OCI-LY7 (cell line): ENCODE measurements around the gene EXOC4. TPM values are rescaled to one million over a fixed set of nuclear protein-coding genes. Genes with fewer than 3 reads are reported as not detected.

Experiments
- BruUV-seq: library from RNA; stranded (reverse); fragments of 400-500 nt; replicated peaks from 2 replicates; lab custom pipeline; 2021; lab: Mats Ljungman, UMichigan
- CTCF ChIA-PET: fragments of 300-600 bp; sonication (Branson Sonifier 250); formaldehyde crosslinking; loops from one replicate; lab custom pipeline; 2022; ENCODE audit warnings: antibody characterized with exemption; ENCODE audit not compliant: unreplicated experiment; lab: Charles Lee
- POLR2A ChIA-PET: fragments of 300-600 bp; sonication (Branson Sonifier 250); formaldehyde crosslinking; loops from one replicate; lab custom pipeline; 2022; ENCODE audit warnings: antibody characterized with exemption; lab: Charles Lee
- DNase-seq: peaks from one replicate; pipeline ENCODE4 v3.0.0-alpha.2; 2015; ENCODE audit warnings: low spot score
- H2AFZ ChIP-seq: fragments of 200-600 bp; sonication (generic), shearing (Covaris generic); 2 replicates; pipeline ENCODE4 v1.6.1; 2014; ENCODE audit warnings: mild to moderate bottlenecking, antibody characterized with exemption, low read length, moderate library complexity
- H3K27ac ChIP-seq: fragments of 200-600 bp; sonication (generic); 2 replicates; pipeline ENCODE4 v1.5.1; 2014; ENCODE audit warnings: mixed run types, low read depth, mild to moderate bottlenecking, moderate library complexity, low read length, inconsistent platforms; ENCODE audit not compliant: poor library complexity, severe bottlenecking
- H3K36me3 ChIP-seq: fragments of 200-600 bp; sonication (generic); 2 replicates; pipeline ENCODE4 v1.6.1; 2014; ENCODE audit warnings: mild to moderate bottlenecking, antibody characterized with exemption, low read length, moderate library complexity, mixed read lengths; ENCODE audit not compliant: insufficient read depth
- H3K4me1 ChIP-seq: fragments of 200-600 bp; sonication (generic); 2 replicates; pipeline ENCODE4 v1.5.1; 2014; ENCODE audit warnings: mild to moderate bottlenecking, low read length; ENCODE audit not compliant: insufficient read depth, poor library complexity, severe bottlenecking
- H3K4me2 ChIP-seq: fragments of 200-600 bp; sonication (generic); 2 replicates; pipeline ENCODE4 v1.6.1; 2014; ENCODE audit warnings: mild to moderate bottlenecking, low read length
- H3K4me3 ChIP-seq: fragments of 200-600 bp; sonication (generic); 2 replicates; pipeline ENCODE4 v1.5.1; 2014; ENCODE audit warnings: mild to moderate bottlenecking, low read depth, low read length; ENCODE audit not compliant: poor library complexity, severe bottlenecking
- H3K79me2 ChIP-seq: fragments of 200-600 bp; sonication (generic); 2 replicates; pipeline ENCODE4 v1.6.1; 2016; ENCODE audit warnings: low read depth, mild to moderate bottlenecking, low read length, moderate library complexity, mixed read lengths; ENCODE audit not compliant: insufficient read depth
- H3K9me2 ChIP-seq: fragments of 200-600 bp; sonication (generic); 2 replicates; pipeline ENCODE4 v1.6.1; 2016; ENCODE audit warnings: mild to moderate bottlenecking, low read length, mixed read lengths; ENCODE audit not compliant: insufficient read depth
- H3K9me3 ChIP-seq: fragments of 200-600 bp; sonication (generic); 2 replicates; pipeline ENCODE4 v1.6.1; 2014; ENCODE audit warnings: mild to moderate bottlenecking, mixed run types, low read length, mixed read lengths
- H4K20me1 ChIP-seq: fragments of 200-600 bp; sonication (generic); 2 replicates; pipeline ENCODE4 v1.6.1; 2014; ENCODE audit warnings: mild to moderate bottlenecking, antibody characterized with exemption, low read length, moderate library complexity, mixed read lengths; ENCODE audit not compliant: insufficient read depth
- CTCF ChIP-seq: fragments of 200-600 bp; sonication (generic); conservative IDR thresholded peaks from 2 replicates; pipeline ENCODE4 v1.5.1; 2014; ENCODE audit warnings: mild to moderate bottlenecking, antibody characterized with exemption, low read length, moderate library complexity, mixed read lengths
- EZH2phosphoT487 ChIP-seq: fragments of 200-600 bp; sonication (generic); IDR thresholded peaks from 2 replicates; pipeline ENCODE4 v1.6.1; 2018; ENCODE audit warnings: low read depth, borderline replicate concordance, mild to moderate bottlenecking, mixed run types, antibody characterized with exemption, low read length, moderate library complexity, mixed read lengths
- intact Hi-C: fragments of 100-400 bp; cut with micrococcal nuclease; formaldehyde crosslinking; loops from one replicate; pipeline ENCODE4 v1.10.0; 2022; ENCODE audit not compliant: unreplicated experiment
- total RNA-seq, 2 experiments: library from RNA; depleted of rRNA in 1 of 2; stranded (reverse); fragments of >200 nt in 1 of 2; shearing (Covaris generic) in 1 of 2; gene quantifications; 2 replicates each; pipeline ENCODE4 v1.2.3, GENCODE V29; 2014 to 2022

The EXOC4 gene
- total RNA-seq, 2 experiments from 2014 or later, result 75.1 to 93.2 TPM

GRCh38 chr7:133859871-133860450 is 607.1 kb downstream of the EXOC4 start:
- no TSS peak for BruUV-seq

GRCh38 chr7:133860628-133861335 is 607.9 kb downstream of the EXOC4 start:
- Histone ChIP-seq H3K4me3 (no peak overlapping the region), H3K79me2 (no peaks in the 10 kb centered on the region), H2AFZ (no peak overlapping the region), H3K9me2 (no peaks in the 10 kb centered on the region), H4K20me1 (no peaks in the 10 kb centered on the region), H3K4me2 (no peak overlapping the region), H3K36me3 (no peaks in the 10 kb centered on the region), H3K4me1 (no peaks in the 10 kb centered on the region), H3K9me3 (no peaks in the 10 kb centered on the region), H3K27ac (no peak overlapping the region)
- TF ChIP-seq CTCF, result no peak
- TF ChIP-seq EZH2phosphoT487, result no peak
- intact Hi-C loops, result no loop called here
- no peak for DNase-seq
- POLR2A ChIA-PET, result interaction anchor here (0.7 to 1.3 kb wide), 4 partner anchors 9 to 24 kb away, joined by 3 to 4 read pairs (median 3); no protein-coding TSS in a partner anchor
- CTCF ChIA-PET, result no interaction called here
- BruUV-seq, result no TSS peak

More at GRCh38 chr7:133859871-133860450, 607.1 kb downstream of the EXOC4 start:
- CTCF ChIA-PET, result no interaction called here
- TF ChIP-seq EZH2phosphoT487 (no peak), CTCF (no peak)
- POLR2A ChIA-PET, result interaction anchor here (0.7 to 1.3 kb wide), 3 partner anchors 10 to 25 kb away, joined by 3 to 4 read pairs (median 3); no protein-coding TSS in a partner anchor
- H3K27ac ChIP-seq, result no peak overlapping the region
- no peaks in the 10 kb centered on the region for H3K9me2 ChIP-seq
- no peaks in the 10 kb centered on the region for H4K20me1 ChIP-seq
- H3K4me3 ChIP-seq, result no peak overlapping the region
- no peaks in the 10 kb centered on the region for H3K79me2 ChIP-seq
- no peak overlapping the region for H2AFZ ChIP-seq
- no peak for DNase-seq
- H3K36me3 ChIP-seq, result no peaks in the 10 kb centered on the region
- H3K9me3 ChIP-seq, result no peaks in the 10 kb centered on the region
- intact Hi-C loops, result loop anchor here (10.0 kb wide), 1 partner anchor 465 kb away; no protein-coding TSS in a partner anchor
- H3K4me1 ChIP-seq, result no peaks in the 10 kb centered on the region
- H3K4me2 ChIP-seq, result no peak overlapping the region
